Liver (tissue), 2 donors: Measurements from ENCODE around the gene EHD1.

Source experiments
- CTCF ChIP-seq: fragments of 150-350 bp; IDR thresholded peaks from 2 replicates; pipeline ENCODE4 v1.5.1; 2017; ENCODE audit warnings: improper control_type of control experiment, low read depth, low read length; ENCODE audit not compliant: missing input control
- MAX ChIP-seq: IDR thresholded peaks from 2 replicates; pipeline ENCODE4 v1.6.1; 2016; ENCODE audit warnings: antibody characterized with exemption
- YY1 ChIP-seq: IDR thresholded peaks from 2 replicates; pipeline ENCODE4 v1.6.1; 2016; ENCODE audit warnings: antibody characterized with exemption, mild to moderate bottlenecking
- donor health status: healthy.

- no peak for TF ChIP-seq YY1
- TF ChIP-seq MAX = no peak
- TF ChIP-seq CTCF = no peak
These were observed 5.6 kb upstream of the EHD1 start for GRCh38 chr11:64884019-64884418.
